HG02870 (cell line): ENCODE measurements around the gene KITLG.
"Not testable (repeated sequence)": the region's sequence is repeated elsewhere in the genome, so short reads cannot be mapped to it uniquely, and the experiment has no call there.

Source experiments
- ATAC-seq: cut with Tn5 transposase; IDR thresholded peaks from one replicate; pipeline ENCODE4 v1.9.1; 2021; ENCODE audit warnings: mild to moderate bottlenecking, moderate library complexity; ENCODE audit not compliant: unreplicated experiment

Gene KITLG

DNA sequence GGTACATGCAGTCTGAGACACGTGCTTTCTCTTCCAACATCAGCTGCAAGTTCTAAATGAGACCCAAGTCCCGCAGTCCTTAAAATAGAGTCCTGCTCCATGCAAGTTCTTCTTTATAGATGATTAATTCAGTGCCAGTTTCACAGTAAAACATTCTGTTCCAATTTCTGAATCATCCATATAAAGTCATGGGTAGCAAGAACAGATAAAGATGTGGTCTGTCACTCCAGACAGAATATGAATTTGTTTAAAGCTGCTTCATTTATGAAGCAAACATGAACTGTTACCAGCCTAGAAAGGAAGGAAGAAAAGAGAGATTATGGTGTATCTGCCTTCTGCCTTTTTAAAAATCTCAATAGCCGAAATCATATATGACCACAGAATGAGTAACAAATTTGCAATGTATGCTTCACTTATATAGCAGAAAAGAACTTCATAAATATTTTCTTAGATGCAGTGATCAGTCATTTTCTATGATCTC lies 83.3 kb downstream of the KITLG start:
- no peak for ATAC-seq

DNA sequence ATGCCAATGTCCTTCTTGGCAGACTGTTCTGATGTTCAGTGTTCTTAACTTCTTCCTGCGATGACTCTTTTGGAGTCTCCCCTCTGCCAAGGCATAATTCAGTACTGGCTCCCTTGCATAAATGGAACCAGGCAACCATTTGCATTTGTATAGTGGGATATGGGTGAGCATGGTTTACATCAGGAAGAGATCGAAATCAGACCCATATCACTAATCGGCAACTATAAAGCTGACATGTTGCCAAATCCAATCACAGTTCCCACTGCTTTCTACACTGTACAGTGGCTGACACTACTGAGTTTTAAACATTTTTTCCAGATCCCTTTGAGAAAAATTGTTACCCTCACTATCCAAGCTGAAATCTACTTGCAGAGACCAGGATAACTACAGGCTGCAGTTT lies 83.8 kb downstream of the KITLG start:
- no peak for ATAC-seq

DNA sequence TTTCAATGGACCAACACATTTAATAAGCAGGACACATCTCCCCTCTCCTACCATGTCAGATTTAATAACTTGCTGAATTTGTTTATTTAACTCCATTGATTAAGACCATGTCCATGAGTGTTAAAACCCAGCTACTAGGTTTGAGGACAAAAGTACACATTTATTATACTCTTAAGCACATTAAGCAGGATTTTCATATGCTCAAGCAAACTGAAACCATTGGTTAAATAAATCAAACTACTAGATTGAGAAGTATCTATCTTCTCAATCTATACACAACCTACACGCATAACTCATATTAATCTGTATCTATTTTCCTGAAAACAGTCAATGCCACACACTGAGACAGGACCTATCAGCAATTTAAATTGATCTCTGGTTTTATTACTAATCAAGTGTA lies 85.2 kb downstream of the KITLG start:
- ATAC-seq: no peak

DNA sequence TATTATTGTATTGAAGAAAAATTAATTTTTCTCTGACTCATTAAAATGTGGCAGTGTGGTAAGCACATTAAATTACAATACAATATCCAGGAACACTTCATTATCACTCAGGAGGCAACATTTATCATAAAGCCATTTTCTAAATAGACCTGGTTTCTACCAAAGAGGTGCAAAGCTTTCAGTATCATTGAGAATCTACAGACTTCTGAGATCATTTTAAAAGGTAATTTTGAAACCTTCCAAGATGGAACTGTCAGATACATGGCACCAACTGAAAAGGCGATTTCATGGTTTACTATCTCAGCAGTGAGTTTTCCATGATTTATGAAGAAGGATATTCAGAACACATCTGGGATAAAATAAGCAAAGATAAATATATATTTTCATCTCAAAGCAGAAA lies 85.8 kb downstream of the KITLG start:
- ATAC-seq: no peak

DNA sequence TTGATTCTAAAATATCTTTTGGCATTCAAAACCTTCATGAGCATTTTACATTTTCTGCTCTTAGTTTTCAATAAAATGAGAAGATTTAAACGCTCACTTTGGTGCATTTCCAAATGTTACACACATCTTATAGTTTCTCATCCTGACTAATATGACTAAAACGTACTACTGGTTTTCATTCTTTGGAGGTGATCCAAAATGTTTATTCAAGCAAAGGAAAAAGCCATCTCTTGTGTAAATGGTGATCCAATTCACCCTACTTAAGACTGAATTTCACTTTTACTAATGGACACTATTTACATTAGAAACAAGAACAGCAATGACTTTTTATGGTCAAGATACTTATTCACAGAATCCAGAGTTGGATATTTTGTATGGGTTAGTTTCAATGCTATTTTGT lies 86.6 kb downstream of the KITLG start:
- no peak for ATAC-seq

DNA sequence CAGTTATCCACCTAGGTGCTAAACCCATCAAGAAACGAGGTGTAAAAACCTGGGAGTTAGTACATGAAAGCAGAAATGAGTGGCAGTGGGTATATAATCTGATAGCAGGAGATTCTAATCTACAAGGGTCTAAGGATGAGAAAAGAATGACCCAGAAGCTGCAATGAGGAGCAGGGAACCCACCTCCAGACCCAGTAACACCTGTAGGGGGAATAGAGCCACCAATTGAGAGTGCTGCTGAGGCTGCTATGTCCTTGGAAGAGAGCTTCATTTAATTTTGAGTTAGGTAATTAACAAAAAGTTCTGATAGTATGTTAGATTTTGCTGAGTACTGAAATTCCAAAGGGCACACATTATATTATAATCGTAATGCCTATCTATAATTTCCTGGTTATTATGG lies 89.8 kb downstream of the KITLG start:
- no peak for ATAC-seq

DNA sequence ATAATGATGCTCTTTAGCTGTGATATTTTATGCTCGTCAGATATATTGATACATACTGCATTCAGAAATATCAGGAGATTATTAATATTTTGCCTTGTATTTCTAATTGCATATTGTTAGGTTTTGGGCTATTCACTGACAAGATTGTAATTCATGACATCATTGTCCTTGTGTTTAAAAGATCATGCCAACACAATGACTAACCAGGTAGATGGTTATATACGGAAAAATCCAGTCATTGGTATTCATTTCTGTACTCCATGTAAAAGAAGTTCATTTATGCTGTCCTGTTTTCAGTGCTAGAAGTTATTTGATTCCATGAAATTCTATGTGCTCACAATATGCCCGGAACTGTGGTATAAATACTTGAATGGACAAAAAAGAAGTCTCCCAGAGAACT lies 107.5 kb downstream of the KITLG start:
- no peak for ATAC-seq

DNA sequence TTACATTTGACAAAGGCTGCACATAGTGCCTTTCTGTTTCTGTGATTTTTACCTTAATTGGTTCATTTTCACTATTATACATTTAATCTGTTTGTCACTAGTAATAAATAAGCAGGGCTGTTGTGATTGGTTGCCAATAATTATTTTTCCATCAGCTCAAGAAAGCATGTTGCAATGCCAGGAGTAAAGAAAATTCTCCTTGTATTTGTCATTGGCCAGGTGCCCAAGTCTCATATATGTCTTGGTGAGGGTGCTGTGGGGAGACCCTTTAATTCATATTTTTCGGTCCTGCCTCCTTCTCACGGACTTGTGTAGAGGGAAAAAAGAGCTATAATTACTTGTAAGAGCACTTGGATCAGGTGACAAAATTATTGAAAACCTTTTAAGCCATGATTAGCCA lies 108.0 kb downstream of the KITLG start:
- no peak for ATAC-seq

DNA sequence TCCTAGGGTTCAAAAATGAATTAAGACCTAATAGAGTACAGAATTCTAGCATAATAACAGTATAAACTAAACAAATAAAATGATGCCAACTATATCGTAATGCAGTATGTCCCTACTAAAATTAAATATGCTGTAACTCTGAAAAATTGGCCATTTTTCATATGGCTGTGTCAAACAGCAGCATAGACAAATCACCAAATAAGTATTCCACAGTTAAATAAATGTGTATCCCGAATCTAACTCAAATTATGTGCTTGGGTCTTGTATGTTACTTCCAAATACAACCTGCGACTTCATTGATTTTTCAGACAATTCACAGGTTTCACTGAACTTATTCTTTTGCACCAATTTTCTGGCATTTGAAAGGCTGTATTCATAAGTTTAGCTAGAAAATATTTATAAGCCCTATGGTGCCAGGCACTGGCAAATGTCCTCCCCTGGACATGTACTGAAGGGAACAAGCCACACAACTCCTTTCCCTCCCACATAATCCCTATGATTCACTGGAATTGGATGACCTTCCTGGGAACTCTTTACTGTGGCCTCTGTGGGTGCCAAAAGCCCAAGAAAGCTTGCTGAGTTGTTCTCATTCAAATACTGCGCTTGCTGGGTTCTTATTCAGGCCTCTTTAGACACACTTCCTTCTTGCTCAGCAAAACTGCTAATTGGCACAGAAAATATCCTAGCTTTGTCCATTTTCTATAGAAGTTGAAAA lies 108.8 kb downstream of the KITLG start:
- ATAC-seq: no peak

DNA sequence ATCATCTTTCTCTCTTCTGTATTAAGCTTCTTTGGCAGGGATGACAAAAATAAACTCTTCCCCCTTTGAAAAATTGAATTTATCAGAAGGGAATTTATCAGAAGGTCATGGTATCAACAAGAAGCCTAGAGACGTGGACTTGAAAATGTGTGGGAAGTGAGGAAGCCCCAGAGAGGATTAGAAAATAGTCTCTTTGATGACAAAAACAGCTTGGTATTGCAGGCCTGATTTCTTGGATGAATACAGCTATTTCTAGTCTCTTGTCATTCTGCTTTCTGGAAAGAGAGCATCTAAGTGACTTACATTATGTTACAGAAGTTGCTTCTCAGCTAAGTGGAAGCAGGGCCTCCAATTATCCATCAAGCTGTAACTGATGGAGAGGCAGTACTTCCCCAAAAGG lies 111.1 kb downstream of the KITLG start:
- no peak for ATAC-seq

DNA sequence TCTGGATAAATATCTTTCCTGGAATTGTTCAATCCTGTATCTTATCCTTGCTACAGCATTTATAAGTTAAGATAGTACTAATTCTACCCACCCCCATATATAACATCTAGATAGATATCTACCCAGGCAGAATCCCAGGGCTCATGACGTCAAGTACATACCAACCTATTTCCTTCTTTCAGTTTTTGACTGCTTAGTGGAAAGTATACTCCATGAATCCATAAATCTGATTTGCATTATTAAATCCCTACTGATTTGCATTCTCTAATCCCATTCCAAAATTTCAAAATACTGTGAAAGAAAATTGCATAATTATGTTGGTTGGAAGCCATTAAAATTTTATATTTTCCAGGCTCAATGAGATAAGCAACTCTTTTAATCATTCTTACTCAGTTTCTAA lies 111.7 kb downstream of the KITLG start:
- no peak for ATAC-seq

DNA sequence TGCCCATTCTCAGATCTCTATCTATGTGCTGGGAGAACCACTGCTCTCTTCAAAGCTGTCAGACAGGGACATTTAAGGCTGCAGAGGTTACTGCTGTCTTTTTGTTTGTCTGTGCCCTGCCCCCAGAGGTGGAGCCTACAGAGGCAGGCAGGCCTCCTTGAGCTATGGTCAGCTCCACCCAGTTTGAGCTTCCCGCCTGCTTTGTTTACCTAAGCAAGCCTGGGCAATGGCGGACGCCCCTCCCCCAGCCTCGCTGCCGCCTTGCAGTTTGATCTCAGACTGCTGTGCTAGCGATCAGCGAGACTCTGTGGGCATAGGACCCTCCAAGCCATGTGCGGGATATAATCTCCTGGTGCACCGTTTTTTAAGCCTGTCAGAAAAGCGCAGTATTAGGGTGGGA lies 113.6 kb downstream of the KITLG start:
- not testable (repeated sequence) for ATAC-seq

DNA sequence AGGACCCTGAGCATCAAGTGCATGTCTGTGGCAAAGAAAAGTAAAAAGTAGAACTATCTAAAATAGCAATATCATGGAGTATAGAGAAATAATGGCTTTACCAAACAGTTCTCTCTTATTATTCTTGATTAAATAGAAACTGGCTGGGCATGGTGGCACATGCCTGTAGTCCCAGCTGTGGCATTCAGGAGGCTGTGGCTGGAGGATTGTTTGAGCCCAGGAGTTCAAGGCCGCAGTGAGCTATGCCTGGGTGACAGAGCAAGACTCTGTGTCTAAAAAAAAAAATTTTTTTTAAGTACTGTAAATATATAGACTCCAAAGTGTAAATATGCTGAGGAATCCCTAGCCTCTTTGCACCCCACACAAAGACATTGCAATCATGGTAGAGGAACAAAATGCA lies 121.9 kb downstream of the KITLG start:
- ATAC-seq: no peak

DNA sequence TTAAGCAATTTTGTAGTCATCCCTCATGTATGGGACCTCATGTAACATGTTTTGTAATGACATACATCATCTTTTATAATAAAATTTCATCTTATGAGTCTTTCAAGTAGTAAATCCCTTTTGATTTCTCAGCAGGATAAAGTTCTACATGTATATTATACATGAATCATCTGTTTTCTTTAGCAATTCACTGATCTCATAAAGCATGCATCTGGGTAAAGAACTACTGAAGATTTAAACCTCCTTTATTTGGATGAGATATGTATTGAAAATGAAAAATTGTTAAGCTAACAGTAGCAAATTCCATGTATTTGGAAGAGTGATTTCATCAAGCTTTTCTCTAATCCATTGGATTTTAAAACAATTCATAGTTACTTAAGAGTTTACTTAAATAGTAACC lies 126.9 kb downstream of the KITLG start:
- ATAC-seq: no peak

DNA sequence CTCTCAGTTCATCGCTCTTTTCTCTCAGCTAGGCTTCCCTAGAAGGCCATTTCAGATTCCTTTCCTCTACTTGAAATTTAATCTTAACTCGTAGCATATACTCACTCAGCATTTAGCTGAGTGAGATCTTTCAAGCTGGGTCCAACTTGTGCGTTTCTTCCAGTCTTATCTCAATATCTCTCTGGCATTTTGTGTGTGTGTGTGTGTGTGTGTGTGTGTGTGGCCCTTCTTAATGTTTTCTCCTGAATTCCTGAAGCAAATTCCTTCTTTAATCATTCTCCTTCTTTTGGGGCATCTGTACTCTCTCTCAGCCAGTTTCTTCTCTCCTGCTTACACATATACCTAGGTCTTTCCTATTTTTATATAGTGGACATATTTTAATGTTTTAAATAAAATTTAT lies 129.1 kb downstream of the KITLG start:
- no peak for ATAC-seq

DNA sequence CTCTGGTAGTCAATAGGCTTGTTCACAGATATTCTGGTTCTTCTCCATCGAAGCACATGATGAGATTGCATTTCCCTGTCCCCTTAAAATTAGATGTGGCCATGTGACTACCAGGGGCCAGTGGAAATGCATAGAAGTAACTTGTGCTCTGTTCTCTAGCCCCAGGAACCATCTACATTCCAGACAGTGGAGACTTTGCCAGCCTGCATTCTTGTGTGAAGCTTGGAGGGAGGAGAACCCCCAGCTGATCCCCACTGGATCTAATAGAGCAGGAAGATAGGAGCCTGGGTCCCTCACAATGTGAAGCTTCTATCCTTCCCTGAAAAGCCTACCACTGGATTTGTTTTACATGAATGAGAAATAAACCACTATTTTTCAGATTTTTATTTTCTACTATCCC lies 130.1 kb downstream of the KITLG start:
- no peak for ATAC-seq

DNA sequence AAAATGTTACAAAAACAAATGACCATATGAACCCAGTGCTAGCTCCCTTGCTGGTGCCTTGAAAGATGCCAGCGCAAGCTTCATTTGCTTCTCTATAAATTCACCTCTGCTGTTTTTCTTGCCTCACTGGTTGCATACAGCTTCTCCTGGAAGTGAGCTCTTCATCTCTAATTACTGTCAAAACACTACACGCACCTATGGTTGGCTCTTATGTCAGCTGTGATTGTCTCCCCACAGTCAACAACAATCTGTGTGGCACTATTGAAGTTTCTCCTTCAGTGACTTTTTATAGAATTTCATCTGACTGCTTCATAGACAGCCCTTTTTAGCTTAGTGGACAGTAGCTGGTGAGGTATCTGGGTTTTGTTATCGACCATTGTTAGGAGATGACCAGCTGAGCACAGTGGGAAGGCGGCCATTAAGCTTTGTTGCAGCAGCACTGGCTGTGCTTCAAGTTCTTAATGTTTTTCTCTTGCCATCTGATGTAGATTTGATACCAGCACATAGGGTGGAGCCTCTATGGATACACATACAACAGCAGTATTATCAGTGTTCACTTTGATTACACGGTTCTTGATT lies 131.8 kb downstream of the KITLG start:
- ATAC-seq: no peak

DNA sequence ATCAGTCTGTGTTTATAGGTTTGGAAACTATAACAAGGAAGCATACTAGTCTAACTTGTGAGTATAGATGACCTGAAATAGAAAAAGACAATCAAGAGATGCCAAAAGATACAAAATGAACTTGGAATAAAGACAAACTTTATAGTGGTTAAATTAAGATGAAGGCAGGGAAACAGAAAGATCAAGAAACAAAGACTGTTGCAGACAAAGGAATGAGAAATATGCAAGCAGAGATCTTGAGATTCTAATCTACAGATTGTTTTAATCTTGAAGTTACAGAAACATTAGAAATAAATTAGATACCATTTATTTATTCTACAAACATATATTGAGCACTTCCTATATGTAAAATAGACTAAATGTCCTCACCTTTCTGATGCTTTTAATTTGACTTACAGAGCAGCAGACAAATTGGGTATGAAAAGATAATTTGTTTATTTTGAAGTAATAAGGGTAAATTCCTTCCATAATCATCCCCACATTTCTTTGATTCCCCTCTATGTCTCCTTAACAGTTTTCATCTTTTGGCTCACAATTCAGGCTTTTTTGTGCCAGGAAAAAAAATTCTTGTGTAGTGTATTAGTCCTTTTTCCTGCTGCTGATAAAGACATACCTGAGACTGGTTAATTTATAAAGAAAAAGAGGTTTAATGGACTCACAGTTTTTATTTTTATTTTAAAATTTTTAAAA lies 134.4 kb downstream of the KITLG start:
- no peak for ATAC-seq

DNA sequence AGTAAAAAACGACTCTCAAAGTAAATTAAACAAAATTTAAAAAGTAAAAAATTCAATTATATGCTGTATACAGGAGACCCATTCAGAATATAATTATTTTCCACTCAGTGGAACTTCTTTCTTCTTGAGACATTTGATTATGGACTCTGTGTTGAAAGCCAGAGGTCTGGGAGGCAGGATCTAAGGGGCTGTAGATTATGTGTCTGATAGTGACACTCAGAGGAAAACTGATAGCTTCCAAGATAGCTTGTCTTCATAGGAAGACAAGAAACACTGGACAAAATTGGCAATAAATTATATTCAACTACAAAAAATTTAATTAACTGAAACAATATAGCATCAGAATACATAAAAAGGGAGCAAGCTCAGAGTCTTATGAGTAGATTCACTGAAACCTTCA lies 135.8 kb downstream of the KITLG start:
- ATAC-seq: no peak
